LNCAP (cell line): ENCODE data around the gene SLC23A1.

Source experiments
- TF ChIP-seq, protein P1 (sequence below): fragments of 450-650 bp; IDR thresholded peaks from 2 replicates; pipeline ENCODE4 v1.5.1; 2017; ENCODE audit warnings: mild to moderate bottlenecking

Gene SLC23A1

DNA sequence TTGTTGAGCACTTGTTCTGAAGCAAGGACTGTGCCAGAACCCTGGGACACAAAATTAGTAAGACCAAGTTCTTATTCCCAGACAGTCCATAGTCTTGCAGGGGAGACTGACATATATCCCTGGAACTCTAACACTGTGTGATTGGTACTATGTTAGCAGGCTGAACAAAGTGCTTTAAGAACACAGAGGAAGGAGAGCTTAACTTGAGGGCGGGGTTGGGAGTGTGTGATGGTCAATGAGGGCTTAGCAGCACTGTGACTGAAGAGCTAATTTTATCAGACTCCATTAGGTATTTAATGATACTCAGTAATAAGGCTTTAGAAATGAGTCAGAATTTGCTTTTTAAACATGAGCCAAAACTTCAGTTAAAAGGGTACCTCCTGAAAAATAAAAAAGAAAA is 35.7 kb upstream of the SLC23A1 start:
- TF ChIP-seq, protein P1, sequence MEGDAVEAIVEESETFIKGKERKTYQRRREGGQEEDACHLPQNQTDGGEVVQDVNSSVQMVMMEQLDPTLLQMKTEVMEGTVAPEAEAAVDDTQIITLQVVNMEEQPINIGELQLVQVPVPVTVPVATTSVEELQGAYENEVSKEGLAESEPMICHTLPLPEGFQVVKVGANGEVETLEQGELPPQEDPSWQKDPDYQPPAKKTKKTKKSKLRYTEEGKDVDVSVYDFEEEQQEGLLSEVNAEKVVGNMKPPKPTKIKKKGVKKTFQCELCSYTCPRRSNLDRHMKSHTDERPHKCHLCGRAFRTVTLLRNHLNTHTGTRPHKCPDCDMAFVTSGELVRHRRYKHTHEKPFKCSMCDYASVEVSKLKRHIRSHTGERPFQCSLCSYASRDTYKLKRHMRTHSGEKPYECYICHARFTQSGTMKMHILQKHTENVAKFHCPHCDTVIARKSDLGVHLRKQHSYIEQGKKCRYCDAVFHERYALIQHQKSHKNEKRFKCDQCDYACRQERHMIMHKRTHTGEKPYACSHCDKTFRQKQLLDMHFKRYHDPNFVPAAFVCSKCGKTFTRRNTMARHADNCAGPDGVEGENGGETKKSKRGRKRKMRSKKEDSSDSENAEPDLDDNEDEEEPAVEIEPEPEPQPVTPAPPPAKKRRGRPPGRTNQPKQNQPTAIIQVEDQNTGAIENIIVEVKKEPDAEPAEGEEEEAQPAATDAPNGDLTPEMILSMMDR: no peak

DNA sequence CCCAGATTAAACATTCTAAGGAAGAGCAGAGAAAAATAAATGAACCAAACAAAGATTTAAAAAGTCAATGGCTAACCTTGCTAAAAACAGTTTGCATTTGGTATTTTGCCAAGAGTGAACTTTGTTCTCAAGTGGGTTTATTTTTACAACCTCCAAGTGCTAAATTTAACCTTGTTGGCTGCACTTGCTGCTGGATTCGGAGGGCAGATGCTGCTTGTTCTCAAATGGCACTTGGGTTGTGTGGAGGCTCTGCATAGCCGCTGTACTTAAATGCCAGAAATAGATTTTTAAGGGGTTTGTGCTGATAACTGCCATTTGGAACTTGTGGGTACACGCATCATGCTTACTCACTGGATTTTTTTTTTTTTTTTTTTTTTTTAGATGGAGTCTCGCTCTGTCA is 34.1 kb upstream of the SLC23A1 start:
- TF ChIP-seq, protein P1: no peak

DNA sequence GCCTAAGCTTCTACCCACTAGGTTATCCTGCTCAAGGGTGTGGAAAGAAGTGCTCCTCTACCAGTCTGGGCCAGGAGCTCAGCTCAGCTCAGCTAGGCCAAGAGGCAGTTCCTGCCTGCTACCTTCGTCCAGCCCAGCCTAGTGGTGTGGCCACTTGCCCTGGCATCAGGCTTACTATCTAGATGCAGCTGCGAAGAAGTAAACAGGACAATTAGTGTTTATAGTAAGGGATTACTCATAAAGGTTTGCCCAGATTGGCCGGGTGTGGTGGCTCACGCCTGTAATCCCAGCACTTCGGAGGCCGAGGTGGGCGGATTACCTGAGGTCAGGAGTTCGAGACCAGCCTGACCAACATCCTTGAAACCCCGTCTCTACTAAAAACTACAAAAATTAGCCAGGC is 33.6 kb upstream of the SLC23A1 start:
- TF ChIP-seq, protein P1: no peak

DNA sequence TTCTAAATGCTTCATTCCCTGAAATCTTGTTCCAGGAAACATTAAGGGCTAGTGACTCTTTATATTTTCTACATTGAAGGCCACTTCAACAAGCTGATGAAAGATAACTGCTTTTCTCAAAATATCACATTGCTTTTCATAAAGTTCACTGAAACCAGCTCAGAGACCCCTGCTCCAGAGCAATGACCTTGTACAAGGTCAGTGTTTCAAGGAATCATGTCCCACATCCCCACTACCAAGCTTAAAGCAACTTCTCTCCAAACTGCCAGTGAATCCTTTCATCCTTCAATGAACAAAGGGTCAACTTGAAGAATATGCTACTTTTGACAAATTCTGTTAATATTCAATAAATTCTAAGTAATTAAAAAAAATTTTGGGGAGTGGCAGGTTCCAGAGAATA is 32.8 kb upstream of the SLC23A1 start:
- TF ChIP-seq, protein P1: no peak

DNA sequence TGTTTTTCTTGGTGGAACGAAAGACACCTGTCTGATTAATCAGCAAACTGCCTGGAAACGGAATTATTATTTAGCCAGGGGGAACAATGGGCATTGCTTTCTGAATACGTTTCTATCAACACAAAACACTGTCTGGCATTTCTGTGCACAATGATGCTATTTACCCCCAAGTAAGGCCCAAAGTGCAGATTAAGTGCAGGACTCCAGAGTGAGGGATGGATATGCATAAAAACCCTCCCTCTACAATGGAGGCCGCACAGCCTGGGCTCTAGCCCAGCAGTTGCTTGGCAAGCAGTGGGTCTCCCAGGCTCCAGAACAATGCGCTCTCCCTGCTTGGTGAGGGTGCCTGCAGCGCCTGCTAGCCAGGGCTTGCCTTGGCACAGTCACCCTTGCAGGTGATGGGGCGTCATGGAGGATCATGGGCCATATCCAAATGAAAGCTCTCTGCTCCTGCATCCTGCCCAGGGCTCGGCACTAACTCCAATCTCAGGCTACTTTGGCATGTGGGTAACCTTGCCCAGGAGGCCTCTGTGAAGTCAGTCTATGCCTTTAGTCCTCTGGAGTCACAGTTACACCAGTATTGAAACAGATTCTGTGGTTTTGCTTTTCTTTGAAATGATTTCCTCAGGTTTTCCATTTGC is 32.2 kb upstream of the SLC23A1 start:
- TF ChIP-seq, protein P1: no peak

DNA sequence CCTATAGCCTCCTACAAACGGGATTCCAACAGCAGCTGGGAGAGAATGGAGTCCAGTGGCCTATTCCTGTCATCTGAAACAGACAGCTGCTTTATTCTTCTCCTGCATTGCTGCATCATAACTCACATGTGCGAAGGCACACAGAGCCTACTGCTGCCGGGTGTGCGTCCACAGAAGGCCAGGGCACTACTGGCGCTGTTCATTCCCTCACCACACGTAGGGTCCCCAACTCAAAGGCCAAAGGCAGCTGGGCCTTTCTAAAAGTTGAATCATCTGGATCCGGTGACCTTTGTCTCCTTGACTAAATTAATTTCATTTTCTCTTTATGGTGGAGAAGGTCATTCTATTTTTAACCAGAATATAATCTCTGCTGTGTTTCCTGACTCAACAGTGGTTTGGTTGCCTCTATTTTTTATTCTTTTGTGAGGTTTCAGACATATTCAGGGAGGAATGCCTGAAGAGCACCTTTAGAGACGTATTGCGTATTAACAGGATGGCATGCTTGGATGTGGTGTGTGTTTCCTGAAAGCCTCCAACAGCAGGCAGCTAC is 31.6 kb upstream of the SLC23A1 start:
- TF ChIP-seq, protein P1: no peak

DNA sequence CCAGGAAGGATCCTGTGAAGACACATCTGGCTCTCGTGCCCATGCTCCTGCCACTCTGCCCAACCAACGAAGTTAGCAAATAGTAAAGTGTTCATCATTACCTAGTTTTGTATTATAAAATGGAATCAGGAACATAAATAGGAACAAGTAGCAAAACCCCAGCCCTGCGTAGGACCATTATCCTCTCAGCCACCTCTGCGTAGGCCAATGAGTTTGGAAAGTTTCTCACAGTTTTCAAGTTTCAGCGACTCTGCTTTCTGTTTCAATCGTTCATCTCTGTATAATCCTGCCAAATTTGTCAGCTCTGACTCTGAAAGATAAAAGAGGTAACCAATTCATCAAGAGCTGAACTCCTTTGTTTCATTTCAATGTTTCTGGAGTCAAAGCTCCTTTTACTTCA is 30.9 kb upstream of the SLC23A1 start:
- TF ChIP-seq, protein P1: no peak

DNA sequence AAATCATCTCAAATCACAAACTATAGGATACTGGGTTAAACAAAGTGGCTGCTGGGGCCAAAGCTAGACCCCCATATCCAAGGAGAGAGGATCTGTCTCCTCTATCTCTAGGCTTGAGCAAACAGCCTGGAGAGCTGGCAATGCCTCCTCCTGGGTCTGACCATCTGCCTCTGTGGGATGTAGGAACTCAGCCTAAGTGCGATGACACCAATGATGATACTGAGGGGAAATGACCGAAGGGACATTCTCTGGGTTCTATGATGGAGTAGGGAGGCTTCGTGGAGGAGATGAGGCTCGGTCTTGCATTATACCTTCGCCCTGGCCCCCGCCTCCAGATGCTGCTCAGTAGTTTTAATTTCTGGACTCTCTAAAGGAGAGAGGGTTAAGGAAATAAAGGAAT is 30.1 kb upstream of the SLC23A1 start:
- TF ChIP-seq, protein P1: no peak
